ENCODE measurements around the gene PTP4A2.
A peak's percentile ranks its signal among the peaks of the same experiment; 100 is the strongest.

The PTP4A2 gene

DNA sequence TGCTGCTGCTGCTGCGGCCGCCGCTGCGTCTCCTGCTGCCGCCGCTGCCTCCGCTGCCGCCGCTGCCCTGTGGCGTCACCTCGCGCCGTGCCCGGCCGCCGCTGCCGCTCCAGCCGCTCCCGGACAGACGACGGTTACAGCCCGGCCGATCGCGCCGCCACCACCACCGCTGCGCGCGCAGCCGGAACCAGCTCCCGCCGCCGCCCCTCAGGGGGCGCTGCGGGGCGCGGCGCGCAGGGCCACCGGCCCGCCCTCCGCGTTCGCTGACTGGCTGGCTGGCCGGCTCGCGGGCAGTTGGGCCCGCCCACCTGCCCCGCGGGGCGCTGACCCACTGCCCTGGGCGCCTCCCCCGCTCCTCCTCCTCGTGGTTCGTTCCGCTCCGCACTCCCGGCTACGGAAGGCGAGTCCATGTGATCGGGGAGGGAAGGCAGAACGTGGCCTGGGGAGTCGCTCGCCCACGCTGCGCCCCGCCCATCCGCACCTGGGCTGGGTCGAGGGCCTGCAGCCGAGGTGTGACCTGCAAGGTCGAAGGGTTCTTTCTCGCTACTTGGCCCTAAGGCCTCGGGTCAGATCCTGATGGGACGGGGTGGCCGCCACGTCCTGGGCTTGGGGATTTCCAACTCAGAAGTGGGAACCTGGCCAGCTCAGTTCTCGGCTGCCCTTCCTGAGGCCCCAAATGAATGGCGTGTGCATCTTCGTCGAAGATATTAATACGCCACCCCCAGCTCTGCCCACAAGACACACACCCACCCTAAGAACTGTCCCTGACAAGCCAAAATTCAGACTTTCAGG is at the start of gene PTP4A2:
PTP4A2 (minus strand) TSS at position 185 of the 792 bp plus-strand sequence. CDS start 19,303 bp downstream, outside the sequence.
- peak within 1 kb of the TSS; percentile 83 to 98 (median 94) for H3K27ac ChIP-seq
- H3K4me3 ChIP-seq: peak within 1 kb of the TSS; percentile 60 to 82 (median 73)

DNA sequence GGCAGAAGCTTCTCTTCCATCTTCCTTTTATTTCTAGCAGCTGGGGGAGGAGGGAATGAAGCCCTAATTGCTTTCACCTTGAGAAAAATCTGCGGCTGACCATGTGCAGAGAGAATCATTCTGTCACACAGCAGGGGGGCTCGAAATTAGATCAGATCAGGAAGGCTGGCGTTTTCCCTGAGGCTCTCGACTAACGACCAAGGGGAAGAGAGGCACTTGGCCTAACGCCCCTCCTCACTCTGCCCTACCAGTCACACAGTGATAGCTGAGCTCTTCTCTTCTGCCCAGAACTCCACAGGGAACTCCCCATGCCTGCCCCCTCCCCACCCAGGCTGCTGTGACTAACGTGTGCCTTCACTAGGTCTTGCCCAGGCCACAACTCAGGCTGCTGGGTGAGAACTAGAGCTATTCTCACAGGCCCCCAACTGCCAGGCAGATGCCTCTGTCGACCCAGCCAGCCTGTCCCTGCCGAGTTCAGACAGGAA is 49.0 kb upstream of the PTP4A2 start:
- H3K4me3 ChIP-seq: no peak overlapping the region
- H3K27ac ChIP-seq: no peak overlapping the region

DNA sequence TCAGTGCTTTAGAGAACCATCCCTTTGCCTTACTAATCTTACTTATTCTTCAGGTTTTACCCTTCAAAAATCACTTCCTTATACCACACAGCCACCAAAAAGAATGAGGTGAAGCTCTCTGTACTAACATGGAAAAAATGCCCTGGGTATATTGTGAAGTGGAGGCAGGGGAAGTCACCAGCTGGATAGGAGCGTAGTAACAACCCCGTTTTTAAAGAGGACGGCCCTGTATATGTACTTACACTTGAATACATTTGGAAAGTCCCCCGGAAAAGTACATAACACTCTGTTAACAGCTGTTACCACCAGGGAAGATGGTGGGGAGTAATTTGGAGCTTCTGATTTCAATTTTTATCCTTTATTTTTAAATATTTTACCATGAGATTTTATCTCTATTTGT is 47.3 kb upstream of the PTP4A2 start:
- peak overlapping the region in 18 of 21 experiments; percentile 16 to 88 (median 59) for H3K27ac ChIP-seq

DNA sequence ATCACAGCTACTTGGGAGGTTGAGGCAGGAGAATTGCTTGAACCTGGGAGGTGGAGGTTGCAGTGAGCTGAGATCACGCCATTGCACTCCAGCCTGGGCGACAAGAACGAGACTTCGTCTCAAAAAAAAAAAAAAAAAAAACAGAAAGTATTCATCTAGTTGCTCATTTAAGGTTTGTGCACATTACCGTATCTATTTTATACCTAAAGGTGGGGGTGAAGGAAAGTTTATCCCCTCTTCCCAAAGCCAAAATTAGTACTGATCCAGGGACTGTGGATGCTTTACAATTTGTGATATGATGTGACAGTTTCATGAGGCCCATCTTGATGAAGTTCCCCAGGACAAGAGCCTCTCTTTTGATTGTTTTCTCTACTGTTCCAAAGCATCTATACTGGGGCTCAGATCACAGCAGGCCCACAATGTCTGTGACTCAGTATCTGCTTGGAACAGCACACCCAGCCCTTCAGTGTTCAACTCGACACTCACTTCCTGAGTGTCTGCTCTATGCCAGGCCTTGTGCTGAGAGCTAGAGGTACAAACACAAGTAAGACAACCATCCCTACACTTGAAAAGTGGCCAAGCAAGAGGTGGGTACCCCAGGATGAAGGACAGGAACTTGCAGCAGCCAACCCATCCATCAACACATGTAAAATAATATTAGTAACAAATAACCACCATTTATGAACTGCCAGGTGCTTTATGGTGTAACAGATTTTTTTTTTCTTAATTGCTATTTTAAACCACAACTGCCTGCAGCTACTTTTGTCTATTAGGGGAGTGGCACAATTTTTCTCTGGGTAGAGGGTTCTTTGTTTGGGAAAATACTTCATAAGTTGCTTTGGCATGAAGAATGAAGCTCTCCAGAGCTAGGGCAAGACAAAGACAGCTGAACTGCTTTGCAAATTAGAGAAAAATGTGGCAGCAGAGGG is 46.5 kb upstream of the PTP4A2 start:
- no peak overlapping the region for H3K4me3 ChIP-seq
- H3K27ac ChIP-seq: peak overlapping the region in 18 of 21 experiments; percentile 16 to 88 (median 59)

More for the DNA sequence above, 47.3 kb upstream of the PTP4A2 start:
- no peak overlapping the region for H3K4me3 ChIP-seq

DNA sequence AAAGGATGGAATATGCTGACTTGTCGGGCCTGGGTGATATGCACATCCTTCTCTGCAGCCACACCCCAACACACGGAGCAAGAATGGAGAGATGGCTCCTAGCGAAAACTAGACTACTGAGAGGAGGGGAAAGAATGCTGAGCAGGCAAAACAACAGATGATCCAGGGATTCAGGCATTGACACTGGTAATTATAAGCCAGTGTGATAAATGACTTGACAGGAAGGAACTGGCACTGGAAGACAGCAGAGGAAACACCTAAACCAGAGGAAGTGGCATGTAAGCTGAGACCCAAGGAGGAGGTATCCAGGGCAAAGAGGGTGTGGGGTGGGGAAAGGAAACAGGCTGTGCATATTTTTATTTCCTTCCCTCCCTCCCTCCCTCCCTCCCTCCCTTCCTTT is 43.8 kb upstream of the PTP4A2 start:
- no peak overlapping the region for H3K4me3 ChIP-seq
- H3K27ac ChIP-seq: peak overlapping the region in 10 of 21 experiments; percentile 1 to 76 (median 32)

DNA sequence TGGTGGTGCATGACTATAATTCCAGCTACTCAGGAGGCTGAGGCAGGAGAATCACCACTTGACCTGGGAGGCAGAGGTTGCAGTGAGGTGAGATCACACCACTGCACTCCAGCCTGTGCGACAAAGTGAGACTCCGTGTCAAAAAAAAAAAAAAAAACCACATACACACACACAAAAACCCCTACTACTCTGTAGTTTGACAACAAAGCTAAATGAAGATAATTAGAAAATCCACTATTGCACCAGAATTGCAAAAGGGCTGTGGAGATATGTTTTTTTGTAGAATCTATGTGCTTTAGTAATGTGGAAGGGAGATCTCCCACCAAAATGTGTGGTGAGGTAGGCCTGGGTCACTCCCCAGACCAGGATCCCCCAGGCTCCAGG is 43.3 kb upstream of the PTP4A2 start:
- Histone ChIP-seq H3K4me3 (no peak overlapping the region), H3K27ac (peak overlapping the region in 7 of 21 experiments; percentile 1 to 76 (median 56))

DNA sequence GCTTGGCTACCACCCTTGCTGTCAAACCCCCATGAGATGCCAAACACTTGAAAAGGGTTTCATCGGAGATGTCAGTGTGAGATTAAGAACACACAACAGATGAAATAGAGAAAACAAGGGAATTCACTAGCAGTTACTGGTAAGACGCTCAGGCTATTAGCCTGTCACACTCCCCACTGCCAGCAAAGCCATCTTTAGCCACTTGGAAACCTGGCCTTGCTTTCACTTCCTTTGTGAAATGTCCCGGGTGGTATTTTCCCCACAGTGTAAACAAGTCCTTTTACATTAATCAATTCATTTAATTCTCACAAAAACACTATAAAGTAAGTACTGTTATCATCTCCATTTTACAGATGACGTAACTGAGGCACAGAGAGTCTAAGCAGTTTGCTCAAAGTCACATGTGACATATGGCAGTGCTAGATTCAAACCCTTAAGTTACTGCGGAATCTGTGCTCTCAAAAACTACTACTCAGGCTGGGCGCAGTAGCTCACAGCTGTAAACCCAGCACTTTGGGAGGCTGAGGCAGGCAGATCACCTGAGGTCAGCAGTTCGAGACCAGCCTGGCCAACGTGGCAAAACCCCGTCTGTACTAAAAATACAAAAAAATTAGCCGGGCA is 42.8 kb upstream of the PTP4A2 start:
- no peak overlapping the region for H3K4me3 ChIP-seq
- H3K27ac ChIP-seq: peak overlapping the region in 2 of 21 experiments; percentile 61 to 76

DNA sequence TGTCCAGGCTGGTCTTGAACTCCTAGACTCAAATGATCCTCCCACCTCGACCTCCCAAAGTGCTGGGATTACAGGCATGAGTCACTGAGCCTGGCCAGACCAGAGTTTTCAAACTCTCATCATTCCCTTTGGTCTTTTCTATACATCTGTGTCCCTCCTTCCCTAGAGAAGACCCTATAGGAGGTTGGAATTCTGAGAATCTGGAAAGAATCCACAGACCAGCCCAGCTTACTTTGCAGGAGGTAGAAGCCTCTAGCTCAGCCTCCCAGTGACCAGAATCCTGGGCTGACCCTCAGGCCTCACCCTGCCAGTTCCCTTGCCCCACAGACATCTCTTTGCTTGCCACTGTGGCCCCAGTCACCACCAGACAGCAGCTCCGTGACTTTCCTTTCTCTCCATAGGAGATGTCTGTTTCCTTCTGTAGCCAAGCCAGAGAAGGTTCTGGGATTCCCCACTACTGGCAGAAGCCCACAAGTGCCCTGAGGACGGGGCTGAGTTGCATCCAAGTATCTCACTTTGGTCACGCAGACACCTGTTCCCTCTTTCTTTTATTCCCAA is 40.8 kb upstream of the PTP4A2 start:
- H3K4me3 ChIP-seq: no peak overlapping the region

DNA sequence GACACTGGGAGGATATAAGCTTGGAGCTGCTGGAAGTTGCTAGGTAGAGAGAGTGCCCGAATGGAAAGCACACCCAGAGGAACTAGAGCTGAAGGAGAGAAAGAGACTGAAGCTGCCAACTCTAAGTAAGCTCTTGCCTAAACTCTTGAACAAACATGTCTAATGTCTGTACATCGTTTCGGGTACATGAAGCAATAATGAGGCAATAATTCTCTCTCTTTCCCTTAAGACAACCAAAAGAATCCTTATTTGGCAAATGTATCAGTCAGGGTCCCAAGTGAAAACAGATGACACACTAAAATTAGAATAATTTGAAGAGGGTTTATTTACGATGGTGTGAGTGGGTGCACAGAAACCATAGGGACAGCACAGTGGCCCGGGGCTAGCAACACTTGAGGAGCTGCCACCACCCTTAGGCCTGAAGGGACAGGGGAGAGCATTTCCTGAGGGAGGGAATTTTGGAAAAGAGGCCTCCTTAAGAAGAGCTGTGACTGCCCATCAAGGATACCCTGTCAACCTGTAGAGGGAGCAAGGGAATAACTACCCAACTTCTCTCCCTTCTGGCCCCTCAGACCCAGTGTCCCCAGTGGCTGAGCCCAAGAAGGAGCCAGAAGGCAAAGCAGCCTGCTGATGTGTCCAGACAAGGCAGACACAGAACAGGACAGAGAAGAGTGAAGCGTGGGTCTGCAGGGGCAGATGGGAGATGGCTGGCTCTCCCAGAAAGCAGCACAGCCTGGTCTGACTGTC is 39.4 kb upstream of the PTP4A2 start:
- H3K27ac ChIP-seq: peak overlapping the region in 13 of 21 experiments; percentile 5 to 68 (median 32)
- H3K4me3 ChIP-seq: no peak overlapping the region

More for the DNA sequence above, 40.8 kb upstream of the PTP4A2 start:
- no peak overlapping the region for H3K27ac ChIP-seq

DNA sequence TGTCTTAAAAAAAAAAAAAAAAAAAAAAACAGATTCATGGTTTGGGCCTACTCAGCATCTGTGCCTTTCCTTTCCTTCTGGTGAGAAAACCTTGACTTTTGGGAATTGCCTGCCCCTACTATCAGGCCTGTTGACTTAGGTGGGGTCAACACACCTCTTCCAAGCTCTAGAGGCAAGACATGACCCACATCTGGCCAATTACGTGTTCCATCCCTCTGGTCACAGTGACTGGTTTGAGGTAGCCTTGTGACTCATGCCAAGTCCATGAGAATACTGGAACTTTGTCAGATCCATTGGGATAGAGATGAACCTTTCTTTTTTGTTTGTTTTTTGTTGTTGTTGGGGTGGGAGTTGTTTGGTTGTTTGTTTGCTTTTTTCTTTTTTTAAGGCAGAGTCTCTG is 38.2 kb upstream of the PTP4A2 start:
- Histone ChIP-seq H3K4me3 (no peak overlapping the region), H3K27ac (peak overlapping the region in 2 of 21 experiments; percentile 28 to 29)

DNA sequence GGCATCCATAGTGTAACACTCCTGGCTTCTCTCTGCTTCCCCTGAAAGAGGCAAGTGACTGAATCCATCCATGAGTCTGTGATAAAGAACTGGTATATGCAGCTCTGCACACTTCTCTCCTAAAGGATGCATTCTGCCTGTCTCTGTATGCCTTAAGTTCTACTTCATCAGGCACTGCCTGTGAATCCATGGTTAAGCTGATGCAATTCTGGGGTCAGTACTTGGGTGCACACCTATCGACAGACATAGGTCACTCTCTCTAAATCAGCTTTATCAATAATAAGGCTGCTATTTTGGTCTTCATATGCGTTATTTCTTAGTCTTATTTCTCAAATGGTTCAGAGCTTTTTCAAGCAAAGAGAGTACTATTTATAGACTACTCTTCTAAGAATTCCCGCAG is 32.7 kb upstream of the PTP4A2 start:
- no peak overlapping the region for H3K27ac ChIP-seq

DNA sequence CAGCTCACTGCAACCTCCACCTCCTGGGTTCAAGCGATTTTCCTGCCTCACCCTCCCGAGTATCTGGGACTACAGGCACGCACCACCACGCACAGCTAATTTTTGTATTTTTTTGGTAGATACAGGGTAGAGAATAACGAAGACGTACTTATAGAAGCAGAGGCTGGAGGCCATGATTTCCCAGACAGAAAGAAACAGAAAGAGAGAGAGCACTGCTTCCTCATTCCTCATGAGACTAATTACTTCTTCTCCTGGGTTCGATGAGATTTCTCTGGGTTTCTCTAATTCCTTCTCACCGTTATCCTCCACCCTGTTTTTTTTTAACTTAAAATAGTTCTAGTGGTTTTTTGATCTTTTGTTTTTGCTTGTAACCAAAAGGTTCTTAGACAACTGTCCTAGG is 23.4 kb upstream of the PTP4A2 start:
- H3K27ac ChIP-seq: peak overlapping the region in 1 of 21 experiments; percentile 12
- H3K4me3 ChIP-seq: no peak overlapping the region

More for the DNA sequence above, 32.7 kb upstream of the PTP4A2 start:
- no peak overlapping the region for H3K4me3 ChIP-seq

DNA sequence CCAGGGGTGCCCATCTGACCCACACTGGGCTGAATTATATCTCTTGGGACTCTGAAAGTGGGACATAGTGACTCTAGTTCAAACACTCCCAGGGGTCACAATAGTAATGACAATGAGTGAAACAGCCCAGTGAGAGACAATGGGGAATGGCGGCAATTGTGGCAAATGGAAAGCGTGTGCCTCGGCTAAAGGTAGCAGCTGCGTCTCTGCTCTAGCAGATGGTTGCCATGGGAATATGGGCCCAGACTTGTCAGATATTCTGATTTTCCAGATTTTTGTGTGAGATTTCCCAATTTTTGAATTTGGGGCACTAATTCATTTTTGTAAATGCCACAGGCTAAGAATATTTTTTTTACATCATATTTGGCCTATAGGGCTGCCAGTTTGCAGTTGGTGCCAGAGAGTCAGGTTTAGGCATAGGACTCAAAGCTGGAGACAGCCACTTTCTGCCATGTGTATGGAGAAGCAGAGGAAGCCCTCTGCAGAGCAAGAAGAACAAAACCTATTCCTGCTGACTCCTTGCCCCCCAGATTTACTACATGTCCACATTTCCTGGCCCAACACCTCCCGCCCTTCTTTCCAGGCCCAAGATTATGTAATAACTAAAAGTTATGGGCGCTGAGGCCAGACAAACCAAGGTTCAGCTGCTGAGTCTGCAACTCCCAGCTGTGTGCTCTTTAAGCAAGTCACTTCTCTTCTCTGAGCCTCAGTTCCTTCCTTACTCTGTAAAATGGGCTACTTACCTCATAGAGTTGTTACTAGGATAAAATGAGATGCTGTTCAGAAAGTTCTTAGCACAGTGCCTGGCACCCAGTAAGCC is 21.6 kb upstream of the PTP4A2 start:
- peak overlapping the region in 3 of 21 experiments; percentile 7 to 10 (median 8) for H3K27ac ChIP-seq
- H3K4me3 ChIP-seq: no peak overlapping the region

DNA sequence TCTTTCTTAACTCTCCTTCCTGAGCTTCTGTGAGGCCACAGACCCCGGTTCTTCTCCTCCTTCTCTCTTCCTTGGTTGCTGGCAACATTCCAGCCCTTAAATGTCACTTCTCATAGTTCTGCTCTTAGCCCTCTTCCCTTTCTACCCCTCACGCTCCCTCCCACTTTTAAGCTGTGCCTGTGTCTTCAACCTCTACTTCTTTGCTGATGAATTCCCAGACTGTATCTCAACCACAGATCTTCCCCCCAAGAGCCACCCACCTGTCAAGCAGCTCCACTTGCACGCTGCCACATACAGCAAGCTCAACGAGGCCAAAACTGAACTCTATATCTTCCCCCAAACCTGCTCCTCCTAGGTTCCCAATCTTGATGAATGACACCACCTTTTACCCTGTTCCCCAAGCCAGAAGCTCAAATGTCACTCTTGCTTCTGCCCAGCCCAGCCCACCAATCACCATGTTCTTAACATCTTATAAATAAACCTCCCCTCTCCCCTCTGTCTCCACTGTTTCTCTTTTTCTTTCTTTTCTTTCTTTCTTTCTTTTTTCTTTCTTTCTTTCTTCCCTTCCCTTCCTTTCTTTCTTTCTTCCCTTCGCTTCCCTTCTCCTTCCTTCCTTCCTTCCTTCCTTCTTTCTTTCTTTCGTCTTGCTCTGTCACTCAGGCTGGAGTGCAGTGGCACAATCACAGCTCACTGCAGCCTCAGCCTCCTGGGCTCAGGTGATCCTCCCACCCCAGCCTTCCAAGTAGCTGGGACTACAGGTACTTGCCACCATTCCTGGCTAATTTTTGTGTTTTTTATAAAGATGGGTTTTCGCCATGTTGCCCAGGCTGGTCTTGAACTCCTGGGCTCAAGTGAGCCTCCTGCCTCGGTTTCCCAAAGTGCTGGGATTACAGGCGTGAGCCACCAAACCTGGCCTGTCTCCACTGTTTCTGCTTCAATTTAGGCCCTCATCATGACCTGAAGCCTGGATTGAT is 19.8 kb upstream of the PTP4A2 start:
- H3K4me3 ChIP-seq: no peak overlapping the region
- peak overlapping the region in 13 of 21 experiments; percentile 19 to 93 (median 87) for H3K27ac ChIP-seq

DNA sequence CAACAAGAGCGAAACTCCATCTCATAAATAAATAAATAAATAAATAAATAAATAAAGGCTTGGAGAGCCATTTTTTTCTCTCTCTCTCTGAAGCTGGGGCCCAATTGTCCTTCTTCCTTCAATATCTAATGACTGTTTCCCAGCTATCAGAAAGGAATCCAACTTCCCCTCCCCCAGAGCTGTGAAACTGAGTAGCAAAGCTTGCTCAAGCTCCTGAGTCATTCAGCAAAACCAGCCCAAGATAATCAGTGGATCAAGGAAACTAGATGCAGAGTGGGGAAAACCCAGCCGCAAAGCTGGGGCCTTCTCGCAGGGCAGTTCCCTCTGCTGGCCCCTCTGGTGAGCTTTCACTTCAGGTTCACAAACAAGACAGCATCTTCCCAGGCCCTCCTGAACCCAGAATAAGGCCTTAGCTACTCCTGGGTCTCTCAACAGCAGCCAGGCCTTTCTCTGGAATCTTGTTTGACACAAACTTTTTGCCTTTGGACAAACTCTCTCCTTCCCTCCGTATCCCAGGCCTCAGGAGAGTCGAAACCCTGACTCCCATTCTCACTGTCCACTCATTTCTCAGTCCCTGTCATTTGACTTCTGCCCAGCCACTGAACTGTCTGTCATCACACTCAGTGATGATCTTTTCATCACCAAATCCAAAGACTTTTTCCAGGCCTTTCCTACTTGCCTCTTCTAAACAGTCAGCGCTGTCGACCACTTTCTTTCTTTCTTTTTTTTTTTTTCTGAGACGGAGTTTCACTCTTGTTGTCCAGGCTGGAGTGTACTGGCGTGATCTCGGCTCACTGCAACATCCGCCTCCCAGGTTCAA is 18.0 kb upstream of the PTP4A2 start:
- Histone ChIP-seq H3K4me3 (no peak overlapping the region), H3K27ac (peak overlapping the region; percentile 16 to 95 (median 87))
